ENCODE measurements around the gene MCEMP1.

- TF ChIP-seq CTCF (IDR thresholded peaks at IDR 0.05) = no peak
- TF ChIP-seq POLR2AphosphoS5 (IDR thresholded peaks at IDR 0.05) = no peak
Measured at GRCh38 chr19:7704280-7705060, 27.6 kb downstream of the MCEMP1 start.

All from sigmoid colon (tissue), 4 donors.